Panc1 (cell line): ENCODE data around the gene CCDC50. TPM values are rescaled to one million over a fixed set of nuclear protein-coding genes. Genes with fewer than 3 reads are reported as not detected.

Experiments
- ATAC-seq: fragments of 200-7000 bp; cut with Tn5 transposase; 2 replicates; pipeline ENCODE4 v1.9.1; 2020; ENCODE audit warnings: mild to moderate bottlenecking, moderate library complexity
- BruUV-seq: library from RNA; stranded (reverse); fragments of 400-500 nt; replicated peaks from 2 replicates; lab custom pipeline; 2021; lab: Mats Ljungman, UMichigan
- CTCF ChIA-PET: fragments of 300-600 bp; sonication (Branson Sonifier 250); formaldehyde crosslinking; loops from one replicate; lab custom pipeline; 2022; ENCODE audit warnings: antibody characterized with exemption; lab: Charles Lee
- POLR2A ChIA-PET: fragments of 300-600 bp; sonication (Branson Sonifier 250); formaldehyde crosslinking; loops from one replicate; lab custom pipeline; 2022; ENCODE audit warnings: antibody characterized with exemption; lab: Charles Lee
- DNase-seq: peaks from one replicate; pipeline ENCODE4 v3.0.0-alpha.2; 2010; ENCODE audit warnings: low read depth, low spot score
- H3K27ac ChIP-seq: 2 replicates; pipeline ENCODE4 v1.5.1; 2011; ENCODE audit warnings: mild to moderate bottlenecking, low read length, inconsistent platforms
- H3K27me3 ChIP-seq: fragments of 200-500 bp; sonication (Bioruptor generic); 2 replicates; pipeline ENCODE4 v1.6.0; 2014; ENCODE audit warnings: low read length, inconsistent platforms; ENCODE audit not compliant: control insufficient read depth, insufficient read depth
- H3K36me3 ChIP-seq: fragments of 200-500 bp; sonication (Bioruptor generic); 2 replicates; pipeline ENCODE4 v1.5.1; 2014; ENCODE audit warnings: inconsistent platforms, mild to moderate bottlenecking, low read length, moderate library complexity; ENCODE audit not compliant: control insufficient read depth, insufficient read depth
- H3K4me1 ChIP-seq: 2 replicates; pipeline ENCODE4 v1.5.1; 2011; ENCODE audit warnings: inconsistent platforms, mild to moderate bottlenecking, low read length, moderate library complexity; ENCODE audit not compliant: control insufficient read depth, insufficient read depth
- H3K4me3 ChIP-seq, 2 experiments: 2 replicates each; pipeline ENCODE4 v1.5.1; 2011 to 2012; ENCODE audit warnings: low read depth in 2 of 2, low read length in 2 of 2, mild to moderate bottlenecking in 2 of 2, inconsistent platforms in 1 of 2, moderate library complexity in 1 of 2
- H3K9me3 ChIP-seq: fragments of 200-500 bp; sonication (Bioruptor generic); 2 replicates; pipeline ENCODE4 v1.5.1; 2014; ENCODE audit warnings: low read depth, mild to moderate bottlenecking, inconsistent platforms, low read length, moderate library complexity; ENCODE audit not compliant: control insufficient read depth, insufficient read depth
- CTCF ChIP-seq: fragments of 450-650 bp; IDR thresholded peaks from 2 replicates; pipeline ENCODE4 v1.5.1; 2017; ENCODE audit warnings: mild to moderate bottlenecking
- POLR2AphosphoS5 ChIP-seq: IDR thresholded peaks from 2 replicates; pipeline ENCODE4 v1.6.1; 2012; ENCODE audit warnings: mild to moderate bottlenecking, low read depth, low read length, moderate library complexity
- REST ChIP-seq, 2 experiments: IDR thresholded peaks; 2 replicates each; pipeline ENCODE4 v1.6.1; 2011 to 2012; ENCODE audit warnings: low read depth in 2 of 2, control low read depth in 1 of 2, low read length in 1 of 2, mild to moderate bottlenecking in 1 of 2, moderate library complexity in 1 of 2; ENCODE audit not compliant: insufficient read depth in 1 of 2
- SIN3A ChIP-seq: IDR thresholded peaks from 2 replicates; pipeline ENCODE4 v1.6.1; 2012; ENCODE audit warnings: low read depth, mild to moderate bottlenecking, low read length, moderate library complexity, borderline replicate concordance; ENCODE audit not compliant: insufficient read depth
- TCF7L2 ChIP-seq: IDR thresholded peaks from 2 replicates; pipeline ENCODE4 v1.6.1; 2011; ENCODE audit warnings: mild to moderate bottlenecking, low read depth, low read length, inconsistent platforms
- in situ Hi-C: cut with HindIII; loops from 2 replicates; pipeline ENCODE4 v1.10.0; 2016; ENCODE audit warnings: low sequenced_read_pairs, low pct_unique_long_range_greater_than_20kb
- intact Hi-C: fragments of 100-400 bp; cut with micrococcal nuclease; formaldehyde crosslinking; loops from one replicate; pipeline ENCODE4 v1.10.0; 2022; ENCODE audit not compliant: unreplicated experiment
- total RNA-seq: library from RNA; stranded (reverse); gene quantifications from one replicate; pipeline ENCODE4 v1.2.1, GENCODE V29; 2021; ENCODE audit not compliant: unreplicated experiment

Gene CCDC50
- total RNA-seq, 1 experiment from 2014 or later = 89.3 TPM

- no peak overlapping the region for H3K4me3 ChIP-seq
- intact Hi-C loops (no loop called here), in situ Hi-C loops (no loop called here)
- TF ChIP-seq TCF7L2 (no peak), CTCF (no peak), POLR2AphosphoS5 (no peak), REST (IDR thresholded peaks at IDR 0.05; ENCODE audit: insufficient read depth in 1 of 2, low read depth in 2 of 2, low read length in 1 of 2) (no peak), SIN3A (no peak)
- H3K9me3 ChIP-seq = no peaks in the 10 kb centered on the region
- ChIA-PET POLR2A (no interaction called here), CTCF (no interaction called here)
- ATAC-seq (no peak), DNase-seq (no peak)
- no TSS peak for BruUV-seq
- no peaks in the 10 kb centered on the region for H3K4me1 ChIP-seq
- no peak overlapping the region for H3K27ac ChIP-seq
- no peaks in the 10 kb centered on the region for H3K36me3 ChIP-seq
- H3K27me3 ChIP-seq = no peaks in the 10 kb centered on the region
These were observed 15.9 kb upstream of the CCDC50 start for GRCh38 chr3:191313296-191313695.

GRCh38 chr3:191314109-191314728, 15.0 kb upstream of the CCDC50 start:
- TF ChIP-seq POLR2AphosphoS5 (no peak), SIN3A (no peak), CTCF (no peak), REST (IDR thresholded peaks at IDR 0.05; ENCODE audit: insufficient read depth in 1 of 2, low read depth in 2 of 2, low read length in 1 of 2) (no peak), TCF7L2 (no peak)
- Histone ChIP-seq H3K27ac (no peak overlapping the region), H3K36me3 (no peaks in the 10 kb centered on the region), H3K27me3 (no peaks in the 10 kb centered on the region), H3K4me1 (no peaks in the 10 kb centered on the region), H3K4me3 (no peak overlapping the region), H3K9me3 (no peaks in the 10 kb centered on the region)
- ChIA-PET POLR2A (no interaction called here), CTCF (no interaction called here)
- ATAC-seq (no peak), DNase-seq (no peak)
- intact Hi-C loops = no loop called here
- no TSS peak for BruUV-seq
- in situ Hi-C loops = no loop called here
